Measurements from ENCODE around the gene RNASE9.
"Not testable (repeated sequence)": the region's sequence is repeated elsewhere in the genome, so short reads cannot be mapped to it uniquely, and the experiment has no call there.

The RNASE9 gene

DNA sequence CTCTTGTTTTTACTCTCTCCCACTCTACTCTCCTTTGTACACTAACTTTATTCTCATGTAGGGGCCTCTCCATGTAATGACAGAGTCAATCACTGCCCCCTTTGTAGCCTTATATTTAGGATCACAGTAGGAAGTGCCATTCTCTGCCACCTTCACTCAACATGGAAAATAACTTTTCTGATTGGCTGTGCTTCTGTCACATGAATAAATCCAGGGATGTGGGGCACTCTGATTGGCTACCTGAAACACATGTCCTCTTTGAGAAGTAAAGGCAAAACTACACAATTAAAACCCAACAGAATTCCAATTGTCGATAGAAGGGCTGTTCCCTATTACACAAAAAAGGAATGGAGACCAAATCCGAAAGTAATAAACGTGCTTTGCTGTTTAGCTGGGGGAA lies at the start of gene RNASE9:
Gene RNASE9, minus strand, starts transcription at position 87 of the 400 bp plus-strand sequence.
- no peak for FAIRE-seq
- no peak for DNase-seq (ENCODE audit: insufficient read length, low spot score)

GRCh38 chr14:20610002-20610765 lies 49.3 kb upstream of the RNASE9 start:
- no peak for DNase-seq (ENCODE audit: insufficient read length, low spot score)
- FAIRE-seq, result no peak

- DNase-seq (ENCODE audit: insufficient read length, low spot score) (peak; percentile 69), FAIRE-seq (no peak)
These were observed 48.6 kb upstream of the RNASE9 start for GRCh38 chr14:20609215-20610001.

DNA sequence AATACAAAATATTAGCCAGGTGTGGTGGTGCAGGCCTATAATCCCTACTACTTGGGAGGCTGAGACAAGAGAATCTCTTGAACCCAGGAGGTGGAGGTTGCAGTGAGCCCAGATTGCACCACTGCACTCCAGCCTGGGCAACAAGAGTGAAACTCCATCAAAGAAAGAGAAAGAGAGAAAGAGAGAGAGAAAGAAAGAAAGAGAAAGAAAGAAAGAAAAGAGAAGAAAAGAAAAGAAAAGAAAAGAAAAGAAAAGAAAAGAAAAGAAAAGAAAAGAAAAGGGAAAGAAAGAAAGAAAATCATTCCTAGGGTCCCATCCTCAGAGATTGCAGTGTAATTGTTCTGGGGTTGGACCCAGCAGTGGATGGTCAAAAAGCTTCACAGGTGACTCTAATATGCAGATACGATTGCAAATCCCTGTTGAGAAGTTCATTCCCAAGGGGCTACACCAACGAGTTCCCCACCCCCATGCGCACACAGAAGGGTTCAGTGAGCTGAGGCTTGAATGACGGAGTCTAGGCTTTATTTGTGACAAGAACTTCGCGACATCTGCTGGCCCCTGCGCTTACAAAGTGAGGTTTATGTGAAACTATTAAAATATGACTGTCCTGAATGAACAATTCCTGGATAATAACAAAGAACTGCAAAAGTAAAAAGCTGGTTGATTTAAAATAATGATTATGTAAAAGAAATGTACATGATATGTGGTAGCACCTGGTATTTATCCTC lies 47.7 kb upstream of the RNASE9 start:
- FAIRE-seq (no peak), DNase-seq (ENCODE audit: insufficient read length, low spot score) (no peak)

- FAIRE-seq, result no peak
These were observed 46.8 kb upstream of the RNASE9 start for GRCh38 chr14:20607617-20608016.

DNA sequence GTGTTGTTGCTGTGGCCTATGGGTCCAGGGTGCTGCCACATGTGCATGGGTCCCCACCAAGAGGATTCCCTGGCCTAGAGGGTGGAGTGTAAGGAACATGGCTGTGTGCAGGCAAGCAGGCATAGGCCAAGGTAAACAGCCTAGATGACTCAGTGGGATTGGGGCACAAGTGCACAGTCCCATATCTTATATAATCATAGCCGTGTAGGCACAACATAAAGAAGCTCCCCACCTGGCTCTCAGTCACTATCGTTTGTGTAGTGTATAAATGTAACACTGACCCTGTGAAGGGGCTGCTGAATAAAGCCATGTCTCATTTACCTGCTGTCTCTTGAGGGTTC lies 46.0 kb upstream of the RNASE9 start:
- DNase-seq (ENCODE audit: insufficient read length, low spot score), result no peak
- FAIRE-seq, result no peak

More at GRCh38 chr14:20607617-20608016, 46.8 kb upstream of the RNASE9 start:
- no peak for DNase-seq (ENCODE audit: insufficient read length, low spot score)

GRCh38 chr14:20606190-20606901 lies 45.5 kb upstream of the RNASE9 start:
- no peak for DNase-seq (ENCODE audit: insufficient read length, low spot score)
- no peak for FAIRE-seq

DNA sequence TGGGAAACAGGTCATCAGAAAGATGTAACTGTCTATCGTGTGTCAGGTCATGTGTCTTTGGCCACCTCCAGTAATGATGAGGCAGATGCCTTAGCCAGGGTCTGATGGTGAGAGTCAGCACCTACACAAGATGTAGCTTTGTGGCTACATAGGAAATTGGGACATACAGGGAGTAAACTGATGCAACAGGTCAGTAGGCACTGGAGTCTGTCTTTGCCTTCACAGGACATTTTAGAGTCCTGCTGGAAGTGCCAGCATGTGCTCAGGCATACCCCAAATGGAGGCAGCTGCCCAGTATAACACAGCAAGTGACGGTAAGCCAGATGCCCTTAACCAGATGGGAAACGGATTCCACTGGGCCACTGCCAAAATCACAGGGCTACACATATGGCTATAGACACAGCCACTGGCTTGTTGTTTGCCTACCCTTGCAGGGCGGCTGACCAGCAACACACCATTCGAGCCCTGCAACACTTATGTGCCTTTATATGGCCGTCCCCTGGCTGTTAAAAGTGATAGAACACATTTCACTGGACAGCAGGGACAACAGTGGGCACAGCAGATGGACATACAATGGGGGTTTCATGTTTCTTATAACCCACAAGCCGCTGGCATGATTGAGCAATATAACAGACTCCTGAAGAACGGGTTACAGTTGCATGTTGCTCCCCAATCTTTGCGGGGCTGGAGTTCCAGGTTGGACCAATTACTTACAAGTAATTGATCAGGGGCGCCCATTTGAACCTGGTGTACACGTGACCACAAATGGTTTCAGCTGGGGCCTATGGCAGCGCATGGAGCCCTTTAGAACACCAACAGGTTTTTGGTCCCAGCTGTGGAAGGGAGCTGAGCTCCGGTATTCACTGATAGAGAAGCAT lies 43.2 kb upstream of the RNASE9 start:
- FAIRE-seq, result no peak
- DNase-seq (ENCODE audit: insufficient read length, low spot score), result no peak

GRCh38 chr14:20602583-20602982 lies 41.7 kb upstream of the RNASE9 start:
- FAIRE-seq (no peak), DNase-seq (ENCODE audit: insufficient read length, low spot score) (no peak)

- FAIRE-seq (no peak), DNase-seq (ENCODE audit: insufficient read length, low spot score) (no peak)
These were observed 40.7 kb upstream of the RNASE9 start for GRCh38 chr14:20601522-20601921.

DNA sequence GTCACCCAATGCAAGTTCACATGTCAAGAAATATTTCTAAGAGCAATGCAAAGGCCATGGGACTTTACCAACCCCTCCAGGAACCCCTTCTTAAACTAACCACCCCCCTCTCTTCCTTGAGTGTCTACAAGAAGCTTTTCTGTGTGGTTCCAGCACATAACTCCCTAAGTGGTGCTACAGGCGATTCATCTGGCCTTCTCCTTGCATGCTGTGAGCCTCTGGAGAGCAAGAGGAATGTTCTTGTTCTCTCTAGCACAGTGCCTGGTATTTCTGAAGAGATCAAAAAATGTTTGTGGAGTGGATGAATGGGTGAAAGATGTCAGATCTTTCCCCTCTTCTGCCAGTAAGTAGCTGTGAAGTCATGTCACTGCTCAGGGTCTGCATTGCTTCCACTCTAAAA lies 36.3 kb upstream of the RNASE9 start:
- FAIRE-seq, result no peak
- no peak for DNase-seq (ENCODE audit: insufficient read length, low spot score)

DNA sequence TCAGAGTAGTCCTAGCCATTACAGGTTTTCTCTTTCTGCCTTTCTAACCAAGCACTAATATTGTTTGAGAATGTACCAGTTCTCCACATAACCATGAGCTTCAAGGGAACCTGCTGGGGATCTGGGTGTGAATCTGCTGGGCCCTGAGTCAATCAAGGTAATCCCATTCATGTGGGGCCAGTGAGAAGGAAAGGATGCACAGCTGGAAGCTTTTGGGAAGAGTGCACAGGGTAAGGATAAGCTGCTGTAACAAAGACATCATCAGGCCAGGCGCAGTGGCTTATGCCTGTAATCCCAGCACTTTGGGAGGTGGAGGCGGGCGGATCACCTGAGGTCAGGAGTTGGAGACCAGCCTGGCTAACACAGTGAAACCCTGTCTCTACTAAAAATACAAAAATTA lies 34.9 kb upstream of the RNASE9 start:
- DNase-seq (ENCODE audit: insufficient read length, low spot score); FAIRE-seq: not testable (repeated sequence)

DNA sequence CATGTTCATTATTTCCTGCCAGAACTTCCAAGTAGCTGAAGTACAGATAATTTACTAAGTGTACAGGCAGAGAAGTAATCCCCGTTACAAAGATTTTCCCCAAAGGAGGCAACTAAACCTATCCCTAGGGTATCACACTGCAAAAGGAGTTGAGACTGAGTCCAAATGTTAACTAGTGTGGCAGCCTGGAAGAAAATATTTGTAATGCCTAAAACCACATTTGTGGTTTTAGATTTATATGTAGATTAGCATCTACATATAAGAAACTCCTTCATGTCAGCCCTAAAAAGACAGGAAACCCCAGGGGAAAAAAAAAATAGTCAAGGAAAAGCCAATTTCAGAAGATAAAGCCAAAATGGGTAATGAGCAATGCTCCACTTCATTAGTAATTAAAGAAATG lies 31.7 kb upstream of the RNASE9 start:
- DNase-seq (ENCODE audit: insufficient read length, low spot score) (no peak), FAIRE-seq (no peak)

GRCh38 chr14:20591235-20591634 lies 30.4 kb upstream of the RNASE9 start, which contains the start of gene RNASE12:
TSS of gene RNASE12 (minus strand) at chr14:20591376. CDS start at chr14:20590723, 653 bp downstream.
- no peak for FAIRE-seq
- no peak for DNase-seq (ENCODE audit: insufficient read length, low spot score)

DNA sequence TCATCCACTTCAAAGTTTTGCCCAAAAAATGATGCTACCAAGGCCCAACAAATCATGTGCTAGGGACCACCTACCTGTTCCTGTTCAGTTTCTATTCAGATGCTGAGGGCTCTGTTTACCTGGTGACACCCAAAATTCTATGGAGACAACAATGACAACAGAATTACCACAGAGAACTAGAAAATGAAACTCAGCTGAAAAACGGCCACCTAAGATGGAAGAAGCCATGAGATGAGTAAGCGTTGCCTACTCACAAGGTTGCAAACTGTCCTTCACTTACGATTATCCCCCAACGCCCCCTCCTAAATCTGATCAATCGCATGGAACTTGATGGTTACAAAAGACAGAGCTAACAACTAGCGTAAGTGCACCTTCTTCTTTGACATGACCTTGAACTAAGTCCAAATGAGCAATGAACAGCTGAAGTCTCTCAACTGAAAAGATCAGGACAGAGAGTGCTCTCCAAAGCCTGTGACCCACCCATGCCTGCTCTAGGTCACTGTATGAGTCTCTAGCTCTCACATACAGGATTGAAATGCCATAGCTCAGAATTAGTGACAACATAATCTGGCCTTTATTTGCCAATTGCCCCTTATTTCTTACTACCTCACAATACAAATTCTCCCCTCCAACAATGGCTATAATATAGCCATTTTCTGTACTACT lies 26.8 kb upstream of the RNASE9 start, which contains the start of gene RNASE11:
Gene RNASE11, minus strand, starts transcription at position 513 of the 666 bp plus-strand sequence.
- no peak for FAIRE-seq
- no peak for DNase-seq (ENCODE audit: insufficient read length, low spot score)

GRCh38 chr14:20583908-20584307 lies 23.1 kb upstream of the RNASE9 start:
- FAIRE-seq (no peak), DNase-seq (ENCODE audit: insufficient read length, low spot score) (no peak)

GRCh38 chr14:20583142-20583541 lies 22.3 kb upstream of the RNASE9 start:
- FAIRE-seq, result no peak
- no peak for DNase-seq (ENCODE audit: insufficient read length, low spot score)

DNA sequence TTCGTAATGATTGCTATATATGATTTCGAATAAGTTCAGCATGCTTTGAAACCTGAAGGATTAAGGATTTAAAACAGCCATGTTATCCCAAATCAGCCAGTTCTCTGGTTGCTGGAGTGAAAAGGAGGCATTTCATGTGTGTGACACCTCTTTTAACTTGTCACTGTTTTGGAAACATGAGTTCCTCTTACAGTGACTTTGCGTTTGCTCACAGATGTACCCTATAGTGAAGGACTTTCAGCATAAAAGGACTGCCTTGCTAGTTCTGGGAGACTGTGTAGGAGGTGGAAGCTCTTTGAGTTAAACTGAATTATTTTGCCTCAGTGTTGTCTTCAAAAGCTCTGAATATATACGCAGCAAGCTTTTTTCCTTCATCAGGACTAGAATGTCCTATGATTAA lies 19.4 kb upstream of the RNASE9 start:
- FAIRE-seq (no peak), DNase-seq (ENCODE audit: insufficient read length, low spot score) (no peak)

Data from HTR-8/SVneo (cell line).